Lung (tissue), 12 donors: Measurements from ENCODE around the gene ZNF276. TPM values are rescaled to one million over a fixed set of nuclear protein-coding genes. Genes with fewer than 3 reads are reported as not detected.
"Not testable (repeated sequence)": the region's sequence is repeated elsewhere in the genome, so short reads cannot be mapped to it uniquely, and the experiment has no call there.

Source experiments
- ATAC-seq: fragments of 200-7000 bp; cut with Tn5 transposase; one replicate; pipeline ENCODE4 v1.9.1; 2020; ENCODE audit warnings: moderate number of reproducible peaks; ENCODE audit not compliant: insufficient read depth, low FRiP score
- DNase-seq, 3 donors: peaks; one replicate each; pipeline ENCODE4 v3.0.0-alpha.2; 2013 to 2017
- H3K27ac ChIP-seq, 2 donors: one replicate each; pipeline ENCODE4 v1.5.1; 2013; ENCODE audit warnings: mild to moderate bottlenecking in 2 of 2, moderate library complexity in 2 of 2, control low read depth in 1 of 2, inconsistent platforms in 1 of 2, low read depth in 1 of 2, low read length in 1 of 2
- H3K27me3 ChIP-seq, 3 donors: one replicate each; pipeline ENCODE4 v1.5.1; 2013; ENCODE audit warnings: low read length in 2 of 3; ENCODE audit not compliant: control insufficient read depth in 3 of 3, insufficient read depth in 3 of 3
- H3K36me3 ChIP-seq, 4 donors: one replicate each; pipeline ENCODE4 v1.5.1; 2013; ENCODE audit warnings: low read length in 4 of 4, mild to moderate bottlenecking in 1 of 4, moderate library complexity in 1 of 4; ENCODE audit not compliant: control insufficient read depth in 4 of 4, insufficient read depth in 4 of 4
- H3K4me1 ChIP-seq, 5 donors: one replicate each; pipeline ENCODE4 v1.5.1; 2013; ENCODE audit warnings: low read length in 5 of 5, mild to moderate bottlenecking in 2 of 5, moderate library complexity in 1 of 5; ENCODE audit not compliant: control insufficient read depth in 5 of 5, insufficient read depth in 5 of 5
- H3K4me3 ChIP-seq: one replicate; pipeline ENCODE4 v1.5.1; 2013; ENCODE audit warnings: mild to moderate bottlenecking, control low read depth, moderate library complexity
- H3K9ac ChIP-seq, 2 donors: one replicate each; pipeline ENCODE4 v1.5.1; 2013; ENCODE audit warnings: low read length in 2 of 2, control low read depth in 1 of 2; ENCODE audit not compliant: insufficient read depth in 1 of 2
- H3K9me3 ChIP-seq, 4 donors: one replicate each; pipeline ENCODE4 v1.5.1; 2013; ENCODE audit warnings: low read length in 3 of 4, mild to moderate bottlenecking in 1 of 4, moderate library complexity in 1 of 4; ENCODE audit not compliant: control insufficient read depth in 4 of 4, insufficient read depth in 3 of 4
- WGBS, 2 donors: extraction: QIAGEN DNeasy Blood & Tissue Kit; methylation state at CpG; one replicate each; pipeline ENCODE4 v1.1.7; 2013; 5-methylcytosine and 5-hydroxymethylcytosine counted together
- polyA plus RNA-seq, 2 donors: library from polyadenylated mRNA; stranded (reverse); fragments of 200-250 nt; gene quantifications; one replicate each; pipeline ENCODE4 v1.2.1, GENCODE V29; 2013
- total RNA-seq, 2 donors: library from RNA; depleted of rRNA in 1 of 2; stranded (reverse); fragments of >200 nt in 1 of 2; gene quantifications; one replicate each; pipeline ENCODE4 v1.2.1, GENCODE V29; 2014 to 2021
- TF ChIP-seq, protein P1 (sequence below): IDR thresholded peaks from 2 replicates; pipeline ENCODE4 v1.5.1; 2012; ENCODE audit warnings: mild to moderate bottlenecking; ENCODE audit errors: control extremely low read depth, extremely low read depth
- donor health status: control.
- donor health status: control.
- donor health status: Bipolar disorder and iron deficiency.
- donor health status: healthy.
- donor health status: DM: yes; HTN: yes; CAD: no.

Gene ZNF276
- total and polyA plus RNA-seq, 4 donors: 21.8 to 34.9 (median 25.0) TPM

DNA sequence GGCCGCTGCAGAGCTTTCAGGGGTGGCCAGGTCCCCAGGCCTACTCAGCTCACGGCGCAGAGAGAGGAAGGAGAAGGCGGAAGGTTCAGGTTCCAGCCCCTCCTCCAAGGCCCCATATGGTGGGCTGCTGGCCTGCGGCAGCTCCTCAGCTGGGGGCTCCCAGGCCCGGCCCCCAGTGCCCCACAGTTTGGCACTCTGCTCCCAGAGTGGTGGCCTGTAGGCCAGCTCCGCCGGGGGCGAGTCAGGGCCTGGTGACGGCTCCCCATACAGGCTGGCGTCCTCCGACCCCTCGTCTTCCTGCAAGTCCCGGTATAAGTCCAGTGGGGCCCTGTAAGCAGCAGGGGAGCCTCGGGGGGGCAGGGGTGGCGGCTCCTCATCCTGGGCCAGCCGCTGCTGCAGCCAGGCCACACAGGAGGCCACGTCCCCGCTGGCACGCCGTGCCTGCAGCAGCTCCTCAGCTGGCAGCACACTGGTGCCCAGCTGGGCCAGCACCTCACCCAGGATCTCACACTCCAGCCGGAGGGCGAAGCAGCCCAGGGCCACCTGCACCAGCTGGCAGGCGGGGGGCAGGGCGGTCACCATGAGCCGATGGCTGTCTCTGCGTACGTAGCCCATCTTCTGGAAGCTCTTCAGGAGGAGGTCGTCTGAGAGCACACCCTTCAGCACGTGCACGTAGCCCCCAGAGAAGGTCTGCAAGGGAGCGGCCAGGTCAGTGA is 23.6 kb upstream of the ZNF276 start:
- Histone ChIP-seq H3K4me1 (peaks cover 0 to 13% (median 3%) of the 10 kb centered on the region in 5 donors), H3K9me3 (no peaks in the 10 kb centered on the region), H3K36me3 (peaks cover 0 to 47% (median 8%) of the 10 kb centered on the region in 4 donors), H3K4me3 (no peak overlapping the region), H3K27me3 (no peaks in the 10 kb centered on the region), H3K9ac (no peak overlapping the region), H3K27ac (no peak overlapping the region)
- TF ChIP-seq, protein P1, sequence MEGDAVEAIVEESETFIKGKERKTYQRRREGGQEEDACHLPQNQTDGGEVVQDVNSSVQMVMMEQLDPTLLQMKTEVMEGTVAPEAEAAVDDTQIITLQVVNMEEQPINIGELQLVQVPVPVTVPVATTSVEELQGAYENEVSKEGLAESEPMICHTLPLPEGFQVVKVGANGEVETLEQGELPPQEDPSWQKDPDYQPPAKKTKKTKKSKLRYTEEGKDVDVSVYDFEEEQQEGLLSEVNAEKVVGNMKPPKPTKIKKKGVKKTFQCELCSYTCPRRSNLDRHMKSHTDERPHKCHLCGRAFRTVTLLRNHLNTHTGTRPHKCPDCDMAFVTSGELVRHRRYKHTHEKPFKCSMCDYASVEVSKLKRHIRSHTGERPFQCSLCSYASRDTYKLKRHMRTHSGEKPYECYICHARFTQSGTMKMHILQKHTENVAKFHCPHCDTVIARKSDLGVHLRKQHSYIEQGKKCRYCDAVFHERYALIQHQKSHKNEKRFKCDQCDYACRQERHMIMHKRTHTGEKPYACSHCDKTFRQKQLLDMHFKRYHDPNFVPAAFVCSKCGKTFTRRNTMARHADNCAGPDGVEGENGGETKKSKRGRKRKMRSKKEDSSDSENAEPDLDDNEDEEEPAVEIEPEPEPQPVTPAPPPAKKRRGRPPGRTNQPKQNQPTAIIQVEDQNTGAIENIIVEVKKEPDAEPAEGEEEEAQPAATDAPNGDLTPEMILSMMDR: no peak
- DNase-seq: no peak
- 89 to 91% methylated on average over 25 to 32 of the region's 32 CpGs for WGBS, 2 donors
- no peak for ATAC-seq

DNA sequence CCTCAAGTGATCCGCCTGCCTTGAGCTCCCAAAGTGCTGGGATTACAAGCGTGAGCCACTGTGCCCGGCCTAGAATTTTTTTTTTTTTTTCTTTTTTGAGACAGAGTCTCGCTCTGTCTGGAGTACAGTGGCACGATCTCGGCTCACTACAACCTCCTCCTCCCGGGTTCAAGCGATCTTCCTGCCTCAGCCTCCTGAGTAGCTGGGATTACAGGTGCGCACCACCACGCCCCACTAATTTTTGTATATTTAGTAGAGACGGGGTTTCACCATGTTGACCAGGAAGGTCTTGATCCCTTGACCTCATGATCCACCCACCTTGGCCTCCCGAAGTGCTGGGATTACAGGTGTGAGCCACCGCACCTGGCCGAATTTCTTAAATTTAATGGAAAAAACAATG is 22.6 kb upstream of the ZNF276 start:
- 96 to 97% methylated on average over 14 of the region's 14 CpGs for WGBS, 2 donors
- H3K4me3 ChIP-seq, DNase-seq, H3K9ac ChIP-seq, H3K27ac ChIP-seq, H3K27me3 ChIP-seq, H3K9me3 ChIP-seq, ATAC-seq: not testable (repeated sequence)
- peaks cover 0 to 40% (median 3%) of the 10 kb centered on the region in 4 donors for H3K36me3 ChIP-seq
- peaks cover 0 to 13% (median 3%) of the 10 kb centered on the region in 5 donors for H3K4me1 ChIP-seq

DNA sequence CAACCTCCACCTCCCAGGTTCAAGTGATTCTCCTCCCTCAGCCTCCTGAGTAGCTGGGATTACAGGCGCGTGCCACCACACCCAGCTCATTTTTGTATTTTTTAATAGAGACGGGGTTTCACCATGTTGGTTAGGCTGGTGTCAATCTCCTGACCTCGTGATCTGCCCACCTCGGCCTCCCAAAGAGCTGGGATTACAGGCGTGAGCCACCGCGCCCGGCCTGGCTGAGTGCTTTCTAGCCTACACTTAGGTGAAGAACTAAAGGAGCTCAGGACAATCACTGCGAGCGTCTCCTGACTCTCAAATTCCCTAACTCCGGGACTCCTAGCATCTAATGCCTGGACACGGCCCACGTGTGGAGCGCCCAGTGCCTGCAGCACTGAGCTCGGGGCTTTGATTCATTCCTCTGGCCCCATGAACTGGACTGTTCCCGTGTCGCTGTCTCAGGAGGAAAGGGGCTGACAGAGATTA is 21.7 kb upstream of the ZNF276 start:
- H3K27ac ChIP-seq: peak overlapping the region in 1 of 2 donors; percentile 48
- 61 to 70% methylated on average over 18 of the region's 18 CpGs for WGBS, 2 donors
- H3K36me3 ChIP-seq: peaks cover 0 to 33% (median 0%) of the 10 kb centered on the region in 4 donors
- not testable (repeated sequence) for H3K27me3 ChIP-seq, ATAC-seq, H3K4me3 ChIP-seq, DNase-seq, H3K9me3 ChIP-seq
- peak overlapping the region in 1 of 2 donors; percentile 34 for H3K9ac ChIP-seq
- H3K4me1 ChIP-seq: peaks cover 0 to 13% (median 3%) of the 10 kb centered on the region in 5 donors

DNA sequence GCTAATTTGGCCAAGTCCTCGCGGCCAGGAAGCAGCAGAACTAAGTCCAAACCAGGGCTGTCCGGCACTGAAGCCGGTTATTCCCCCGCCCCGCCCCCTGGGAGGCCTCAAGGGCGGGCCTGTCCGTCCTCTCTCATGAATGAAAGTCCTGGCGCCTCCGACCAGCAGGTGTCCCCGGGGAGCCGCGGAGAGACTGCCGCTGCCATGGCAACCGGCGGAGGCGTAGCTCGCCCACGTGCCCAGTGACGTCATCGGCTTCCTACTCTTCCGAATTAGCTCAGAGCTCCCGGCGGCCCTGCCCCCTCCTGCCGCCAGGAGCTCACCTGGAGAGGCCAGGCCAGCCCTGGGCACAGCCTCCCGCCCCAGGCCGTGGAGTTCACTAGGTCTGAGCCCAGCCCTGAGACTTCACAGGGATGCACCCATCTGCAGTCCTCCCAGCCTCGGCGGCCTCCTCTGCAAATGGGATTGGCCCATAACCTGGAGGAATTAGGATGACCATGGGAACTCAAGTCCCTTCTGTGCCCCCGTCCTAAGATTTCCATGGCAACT is 21.2 kb upstream of the ZNF276 start:
- TF ChIP-seq, protein P1: peak; percentile 80
- peaks cover 0 to 28% (median 0%) of the 10 kb centered on the region in 4 donors for H3K36me3 ChIP-seq
- H3K9me3 ChIP-seq: no peaks in the 10 kb centered on the region
- peak overlapping the region; percentile 57 for H3K4me3 ChIP-seq
- H3K27ac ChIP-seq: peak overlapping the region in 1 of 2 donors; percentile 92
- 1% methylated on average over 27 to 30 of the region's 30 CpGs for whole genome bisulfite sequencing, 2 donors
- peak overlapping the region; percentile 60 to 71 for H3K9ac ChIP-seq
- ATAC-seq (peak; percentile 79), DNase-seq (peak; percentile 98)
- H3K27me3 ChIP-seq: peaks cover 0 to 5% (median 0%) of the 10 kb centered on the region in 3 donors
- H3K4me1 ChIP-seq: peaks cover 0 to 13% (median 3%) of the 10 kb centered on the region in 5 donors
